PC-9 (cell line): Measurements from ENCODE around the gene TK2. TPM values are rescaled to one million over a fixed set of nuclear protein-coding genes. Genes with fewer than 3 reads are reported as not detected.

ENCODE experiments used
- BruUV-seq: library from RNA; stranded (reverse); fragments of 400-500 nt; replicated peaks from 2 replicates; lab custom pipeline; 2021; lab: Mats Ljungman, UMichigan
- CTCF ChIA-PET: fragments of 300-600 bp; sonication (Branson Sonifier 250); formaldehyde crosslinking; loops from one replicate; lab custom pipeline; 2022; ENCODE audit warnings: antibody characterized with exemption; lab: Charles Lee
- POLR2A ChIA-PET: fragments of 300-600 bp; sonication (Branson Sonifier 250); formaldehyde crosslinking; loops from one replicate; lab custom pipeline; 2022; ENCODE audit warnings: antibody characterized with exemption; ENCODE audit not compliant: unreplicated experiment; lab: Charles Lee
- DNase-seq, 2 experiments: peaks; one replicate each; pipeline versions ENCODE4 v3.0.0 to v3.0.0-alpha.2; 2015 to 2022; ENCODE audit warnings: mixed read lengths in 1 of 2
- H2AFZ ChIP-seq: fragments of 200-600 bp; sonication (generic); 2 replicates; pipeline ENCODE4 v1.8.1; 2017; ENCODE audit warnings: antibody characterized with exemption
- H3F3A ChIP-seq: fragments of 200-600 bp; sonication (generic); 2 replicates; pipeline ENCODE4 v1.8.1; 2017; ENCODE audit warnings: antibody characterized with exemption, mild to moderate bottlenecking, low read depth; ENCODE audit not compliant: insufficient read depth
- H3K27ac ChIP-seq: fragments of 200-600 bp; sonication (generic); 2 replicates; pipeline ENCODE4 v1.6.1; 2016; ENCODE audit warnings: mixed run types
- H3K27me3 ChIP-seq: fragments of 200-600 bp; sonication (generic); 2 replicates; pipeline ENCODE4 v1.6.1; 2016; ENCODE audit warnings: low read depth, mixed run types; ENCODE audit not compliant: insufficient read depth
- H3K36me3 ChIP-seq: fragments of 200-600 bp; sonication (generic); 2 replicates; pipeline ENCODE4 v1.6.1; 2016; ENCODE audit warnings: low read depth, mixed run types
- H3K4me1 ChIP-seq: fragments of 200-600 bp; sonication (generic); replicated peaks from 2 replicates; pipeline ENCODE4 v1.6.1; 2016; ENCODE audit warnings: mixed run types; ENCODE audit not compliant: insufficient read depth
- H3K4me2 ChIP-seq: fragments of 200-600 bp; sonication (generic); 2 replicates; pipeline ENCODE4 v1.6.1; 2017; ENCODE audit warnings: mixed run types
- H3K4me3 ChIP-seq: fragments of 200-600 bp; sonication (generic); 2 replicates; pipeline ENCODE4 v1.6.1; 2016; ENCODE audit warnings: mixed run types
- H3K79me2 ChIP-seq: fragments of 200-600 bp; sonication (generic); 2 replicates; pipeline ENCODE4 v1.6.1; 2017; ENCODE audit warnings: low read depth, mixed run types
- H3K9me2 ChIP-seq: fragments of 200-600 bp; sonication (generic); 2 replicates; pipeline ENCODE4 v1.8.1; 2017; ENCODE audit warnings: mild to moderate bottlenecking; ENCODE audit not compliant: insufficient read depth
- H3K9me3 ChIP-seq: fragments of 200-600 bp; sonication (generic); 2 replicates; pipeline ENCODE4 v1.8.1; 2016; ENCODE audit warnings: low read depth; ENCODE audit not compliant: insufficient read depth
- H4K20me1 ChIP-seq: fragments of 200-600 bp; sonication (generic); 2 replicates; pipeline ENCODE4 v1.8.1; 2017; ENCODE audit not compliant: insufficient read depth
- CTCF ChIP-seq: fragments of 200-600 bp; sonication (generic); conservative IDR thresholded peaks from 2 replicates; pipeline ENCODE4 v1.6.1; 2017; ENCODE audit warnings: mixed run types, antibody characterized with exemption, mild to moderate bottlenecking, moderate library complexity
- EZH2 ChIP-seq: fragments of 200-600 bp; sonication (generic); IDR thresholded peaks from 2 replicates; pipeline ENCODE4 v1.8.0; 2017; ENCODE audit warnings: antibody characterized with exemption, low read depth
- intact Hi-C: fragments of 100-400 bp; cut with micrococcal nuclease; formaldehyde crosslinking; loops from one replicate; pipeline ENCODE4 v1.10.0; 2022; ENCODE audit not compliant: unreplicated experiment
- total RNA-seq: library from RNA; stranded (reverse); gene quantifications from 2 replicates; pipeline ENCODE4 v1.2.3, GENCODE V29; 2021

TK2 gene
- total RNA-seq, 1 experiment from 2014 or later: 20.1 TPM

DNA sequence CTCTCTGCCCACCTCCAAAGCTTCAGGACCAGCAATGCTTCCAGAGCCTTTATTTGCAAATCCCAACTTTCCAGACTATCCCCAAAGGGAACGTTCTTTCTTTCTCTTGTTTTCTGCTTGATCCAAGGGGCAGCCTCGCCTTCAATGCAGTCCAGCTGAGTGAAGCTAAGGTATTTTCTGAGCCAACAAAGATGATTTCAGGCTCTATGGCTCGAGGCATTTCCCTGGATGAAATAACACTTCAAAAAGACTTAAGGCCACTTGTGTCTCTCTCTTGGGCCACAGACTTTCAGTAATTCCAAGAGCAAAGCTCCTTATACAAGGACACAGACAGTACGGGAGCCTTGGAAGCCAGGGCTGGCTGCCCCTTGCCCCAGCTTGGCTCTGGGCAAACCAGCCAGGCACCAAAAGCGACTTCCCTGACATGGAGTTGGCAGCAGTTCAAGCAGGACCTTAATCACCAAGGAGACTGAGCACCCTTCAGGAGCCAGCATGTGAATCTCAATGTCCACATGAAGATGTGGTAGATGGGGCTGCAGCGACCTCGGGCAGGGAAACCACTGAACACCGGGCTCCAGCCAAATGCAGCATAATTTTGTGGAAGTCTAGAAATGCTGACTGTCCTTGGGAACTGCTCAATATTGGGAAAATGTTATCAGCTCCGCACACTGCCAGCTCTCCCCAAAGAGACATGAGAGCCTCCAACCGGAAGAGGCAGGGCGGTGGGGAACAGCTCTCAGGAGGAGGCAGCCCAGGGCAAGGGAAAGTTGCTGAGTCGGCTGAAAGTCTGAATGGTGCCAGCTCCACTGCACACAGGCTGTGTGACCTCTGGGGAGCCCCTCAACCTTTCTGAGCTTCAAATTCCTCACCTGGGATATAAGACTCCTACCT lies 39.0 kb downstream of the TK2 start:
- Histone ChIP-seq H3K36me3 (no peaks in the 10 kb centered on the region), H3F3A (peaks cover 68% of the 10 kb centered on the region), H3K27me3 (no peaks in the 10 kb centered on the region), H3K9me2 (no peaks in the 10 kb centered on the region), H3K4me1 (peaks cover 89% of the 10 kb centered on the region), H3K4me2 (peak overlapping the region; percentile 86), H3K79me2 (no peaks in the 10 kb centered on the region), H3K27ac (peak overlapping the region; percentile 97), H4K20me1 (no peaks in the 10 kb centered on the region), H3K9me3 (no peaks in the 10 kb centered on the region), H2AFZ (no peak overlapping the region), H3K4me3 (peak overlapping the region; percentile 24; the same call in 1 of the 2 replicates)
- no TSS peak for BruUV-seq
- intact Hi-C loops: loop anchor here (10.0 kb wide), 2 partner anchors 236 to 424 kb away; partner anchors contain the start of genes CES2 and CIAO2B
- TF ChIP-seq CTCF (no peak), EZH2 (no peak)
- ChIA-PET POLR2A (interaction anchor here (0.6 to 0.7 kb wide), 3 partner anchors 11 to 370 kb away, joined by 3 to 17 read pairs (median 4); no protein-coding TSS in a partner anchor), CTCF (interaction anchor here (0.5 to 1.3 kb wide), 5 partner anchors 11 to 1268 kb away, joined by 3 to 10 read pairs (median 6); no protein-coding TSS in a partner anchor)
- DNase-seq: peak; percentile 34 to 84

DNA sequence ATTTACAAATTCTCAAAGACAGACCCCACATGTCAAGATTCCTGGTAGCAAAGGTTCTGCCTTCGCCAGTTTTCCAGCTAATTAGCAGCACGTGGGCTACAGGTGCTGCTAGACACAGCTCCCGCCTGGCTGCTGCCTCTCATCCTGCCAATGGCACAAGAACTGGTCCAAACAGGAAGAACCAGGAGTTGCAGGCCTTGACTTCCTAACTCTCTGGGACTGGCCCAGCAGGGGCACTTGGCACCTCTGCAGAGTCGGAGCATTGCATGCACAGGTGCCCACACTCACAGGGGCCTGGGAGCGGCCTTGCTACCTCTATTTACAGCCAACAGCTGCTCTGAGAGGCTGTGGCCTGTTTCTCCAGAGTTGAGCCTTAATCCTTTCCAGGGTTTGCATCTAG lies 39.6 kb downstream of the TK2 start:
- TF ChIP-seq EZH2 (no peak), CTCF (no peak)
- Histone ChIP-seq H3K4me2 (peak overlapping the region; percentile 86), H3K27me3 (no peaks in the 10 kb centered on the region), H3K79me2 (no peaks in the 10 kb centered on the region), H3F3A (peaks cover 68% of the 10 kb centered on the region), H3K36me3 (no peaks in the 10 kb centered on the region), H3K27ac (peak overlapping the region; percentile 97), H3K9me3 (no peaks in the 10 kb centered on the region), H3K4me3 (peak overlapping the region; percentile 24; the same call in 1 of the 2 replicates), H3K9me2 (no peaks in the 10 kb centered on the region), H3K4me1 (peaks cover 82% of the 10 kb centered on the region), H2AFZ (no peak overlapping the region), H4K20me1 (no peaks in the 10 kb centered on the region)
- CTCF ChIA-PET: interaction anchor here (0.6 to 1.3 kb wide), 4 partner anchors 12 to 1268 kb away, joined by 3 to 10 read pairs (median 5); no protein-coding TSS in a partner anchor
- POLR2A ChIA-PET: interaction anchor here (0.6 kb wide), 1 partner anchor 150 kb away, joined by 3 read pairs; no protein-coding TSS in a partner anchor
- intact Hi-C loops: loop anchor here (10.0 kb wide), 2 partner anchors 235 to 425 kb away; partner anchors contain the start of genes CES2 and CIAO2B
- no TSS peak for BruUV-seq
- peak in 1 of 2 experiments; percentile 51 for DNase-seq

DNA sequence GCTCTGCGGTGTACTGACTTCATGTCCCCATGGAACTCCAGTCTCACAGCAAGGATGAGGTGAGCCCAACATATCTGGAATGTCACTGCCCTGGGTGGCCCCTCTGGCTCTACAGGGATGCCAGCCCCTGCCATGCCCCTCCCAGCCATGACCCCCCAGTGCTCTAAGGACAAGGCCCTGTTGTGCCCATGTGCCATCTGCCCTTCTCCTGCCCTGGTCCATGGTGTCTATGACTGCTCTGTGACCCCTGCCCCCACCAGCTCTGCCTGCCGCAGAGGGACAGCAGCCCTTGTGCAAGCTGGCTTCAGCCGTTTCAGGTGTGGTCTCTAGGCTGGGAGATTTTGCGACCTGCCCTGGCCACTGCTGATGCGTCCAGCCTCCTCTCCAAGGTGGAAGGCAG lies 40.3 kb downstream of the TK2 start:
- TF ChIP-seq EZH2: no peak
- TF ChIP-seq CTCF: no peak
- H3K4me2 ChIP-seq: peak overlapping the region; percentile 86
- H3F3A ChIP-seq: peaks cover 68% of the 10 kb centered on the region
- ChIA-PET CTCF (interaction anchor here (0.6 to 1.3 kb wide), 2 partner anchors 12 to 89 kb away, joined by 3 to 10 read pairs; no protein-coding TSS in a partner anchor), POLR2A (interaction anchor here (0.6 kb wide), 1 partner anchor 151 kb away, joined by 3 read pairs; no protein-coding TSS in a partner anchor)
- no peaks in the 10 kb centered on the region for H3K79me2 ChIP-seq
- no peaks in the 10 kb centered on the region for H3K27me3 ChIP-seq
- H3K9me3 ChIP-seq: no peaks in the 10 kb centered on the region
- H3K27ac ChIP-seq: 0 out of 2 replicates have a peak overlapping the region, but pooled peaks have one; percentile 97
- no peak for DNase-seq
- no peaks in the 10 kb centered on the region for H3K9me2 ChIP-seq
- H2AFZ ChIP-seq: no peak overlapping the region
- no peaks in the 10 kb centered on the region for H3K36me3 ChIP-seq
- intact Hi-C loops: loop anchor here (2.0 kb wide), 2 partner anchors 43 to 95 kb away; partner anchors contain the start of genes CKLF and CMTM3
- no TSS peak for BruUV-seq
- H4K20me1 ChIP-seq: no peaks in the 10 kb centered on the region
- no peak overlapping the region for H3K4me3 ChIP-seq
- peaks cover 80% of the 10 kb centered on the region for H3K4me1 ChIP-seq
